ENCODE data around the gene PTPRN2.

GRCh38 chr7:158479021-158479663 lies 108.5 kb downstream of the PTPRN2 start:
- TF ChIP-seq EZH2 (IDR thresholded peaks at IDR 0.05; ENCODE audit: borderline replicate concordance, low read depth, low read length) (no peak), NR2F6 (CRISPR knock-in tag; IDR thresholded peaks at IDR 0.05) (no peak)
